SU-DHL-6 (cell line): ENCODE results near the gene EIF2B5.

Experiments used
- H2AFZ ChIP-seq: fragments of 200-600 bp; sonication (generic); 2 replicates; pipeline ENCODE4 v1.6.1; 2014; ENCODE audit warnings: low read depth, mild to moderate bottlenecking, moderate library complexity, mixed read lengths, antibody characterized with exemption, low read length; ENCODE audit not compliant: severe bottlenecking
- H3F3A ChIP-seq: fragments of 200-600 bp; shearing (Covaris generic); 2 replicates; pipeline ENCODE4 v1.6.0; 2016; ENCODE audit warnings: antibody characterized with exemption, mild to moderate bottlenecking; ENCODE audit not compliant: insufficient read depth
- H3K27ac ChIP-seq: fragments of 200-600 bp; sonication (generic); 2 replicates; pipeline ENCODE4 v1.5.1; 2016; ENCODE audit warnings: low read depth, mild to moderate bottlenecking, low read length, moderate library complexity, mixed read lengths
- H3K27me3 ChIP-seq: fragments of 200-600 bp; sonication (generic), shearing (Covaris generic); 2 replicates; pipeline ENCODE4 v1.6.0; 2014; ENCODE audit warnings: mild to moderate bottlenecking, low read length
- H3K36me3 ChIP-seq: fragments of 200-600 bp; sonication (generic); 2 replicates; pipeline ENCODE4 v1.6.1; 2014; ENCODE audit warnings: mild to moderate bottlenecking, low read length, mixed read lengths
- H3K4me2 ChIP-seq: fragments of 300-600, 200-600 bp; shearing (Covaris generic), sonication (generic); 2 replicates; pipeline ENCODE4 v1.6.0; 2014; ENCODE audit warnings: low read length, low read depth, mild to moderate bottlenecking; ENCODE audit not compliant: poor library complexity, severe bottlenecking
- H3K4me3 ChIP-seq: fragments of 200-600 bp; sonication (generic); 2 replicates; pipeline ENCODE4 v1.5.1; 2014; ENCODE audit warnings: antibody characterized with exemption, low read length, mild to moderate bottlenecking, mixed read lengths; ENCODE audit not compliant: insufficient read depth, poor library complexity, severe bottlenecking
- H3K79me2 ChIP-seq: fragments of 200-600 bp; sonication (generic); 2 replicates; pipeline ENCODE4 v1.6.1; 2014; ENCODE audit warnings: mild to moderate bottlenecking, low read length, moderate library complexity; ENCODE audit not compliant: insufficient read depth
- H3K9ac ChIP-seq: fragments of 200-600 bp; sonication (generic); 2 replicates; pipeline ENCODE4 v1.7.0; 2014; ENCODE audit warnings: mild to moderate bottlenecking, low read length
- H3K9me2 ChIP-seq: fragments of 200-600 bp; sonication (generic); replicated peaks from 2 replicates; pipeline ENCODE4 v1.6.1; 2014; ENCODE audit warnings: low read length; ENCODE audit not compliant: insufficient read depth
- H3K9me3 ChIP-seq: fragments of 200-600 bp; sonication (generic); 2 replicates; pipeline ENCODE4 v1.6.1; 2014; ENCODE audit warnings: low read length, mixed read lengths; ENCODE audit not compliant: insufficient read depth
- H4K20me1 ChIP-seq: fragments of 200-600 bp; sonication (generic); 2 replicates; pipeline ENCODE4 v1.6.1; 2014; ENCODE audit warnings: low read depth, mild to moderate bottlenecking, antibody characterized with exemption, low read length, moderate library complexity, mixed read lengths
- CTCF ChIP-seq: fragments of 200-600 bp; sonication (generic); IDR thresholded peaks from one replicate; pipeline ENCODE4 v1.5.1; 2017; ENCODE audit warnings: antibody characterized with exemption, mild to moderate bottlenecking, low read length, moderate library complexity; ENCODE audit not compliant: insufficient read depth, poor library complexity, severe bottlenecking
- EZH2phosphoT487 ChIP-seq: fragments of 200-600 bp; sonication (generic), shearing (Covaris generic); conservative IDR thresholded peaks from 2 replicates; pipeline ENCODE4 v1.6.1; 2018; ENCODE audit warnings: mild to moderate bottlenecking, antibody characterized with exemption, low read length, moderate library complexity, mixed read lengths

The EIF2B5 gene

GRCh38 chr3:184184546-184185230, 49.5 kb downstream of the EIF2B5 start:
- H3K27ac ChIP-seq: no peak overlapping the region
- TF ChIP-seq EZH2phosphoT487 (no peak), CTCF (no peak)
- peak overlapping the region; percentile 61 for H3K4me3 ChIP-seq

GRCh38 chr3:184185461-184186183, 50.5 kb downstream of the EIF2B5 start:
- Histone ChIP-seq H3K9me3 (no peaks in the 10 kb centered on the region), H2AFZ (peak overlapping the region; percentile 56), H3K9me2 (no peaks in the 10 kb centered on the region), H3K79me2 (peaks cover 29% of the 10 kb centered on the region), H3K9ac (peak overlapping the region; percentile 73), H3K4me2 (peak overlapping the region; percentile 75), H3F3A (0 out of 2 replicates have a peak, but pooled peaks cover 3% of the 10 kb centered on the region), H3K36me3 (no peaks in the 10 kb centered on the region), H3K27me3 (no peaks in the 10 kb centered on the region), H4K20me1 (no peaks in the 10 kb centered on the region), H3K4me3 (peak overlapping the region; percentile 76), H3K27ac (peak overlapping the region; percentile 58)
- TF ChIP-seq CTCF (no peak), EZH2phosphoT487 (no peak)

More at GRCh38 chr3:184184546-184185230, 49.5 kb downstream of the EIF2B5 start:
- 0 out of 2 replicates have a peak, but pooled peaks cover 3% of the 10 kb centered on the region for H3F3A ChIP-seq
- no peaks in the 10 kb centered on the region for H3K9me2 ChIP-seq
- no peak overlapping the region for H2AFZ ChIP-seq
- peaks cover 29% of the 10 kb centered on the region for H3K79me2 ChIP-seq
- no peaks in the 10 kb centered on the region for H4K20me1 ChIP-seq
- H3K27me3 ChIP-seq: no peaks in the 10 kb centered on the region
- H3K36me3 ChIP-seq: no peaks in the 10 kb centered on the region
- H3K9ac ChIP-seq: peak overlapping the region; percentile 73
- H3K4me2 ChIP-seq: peak overlapping the region; percentile 75
- H3K9me3 ChIP-seq: no peaks in the 10 kb centered on the region

- Histone ChIP-seq H4K20me1 (no peaks in the 10 kb centered on the region), H3K27me3 (no peaks in the 10 kb centered on the region), H3F3A (0 out of 2 replicates have a peak, but pooled peaks cover 3% of the 10 kb centered on the region), H3K4me3 (peak within 1 kb of the TSS; percentile 76), H3K27ac (peak within 1 kb of the TSS; percentile 58), H3K36me3 (peaks cover 4% of the 10 kb centered on the region; the same call in 1 of the 2 replicates), H3K79me2 (peaks cover 29% of the 10 kb centered on the region), H3K9me3 (no peaks in the 10 kb centered on the region), H3K4me2 (peak within 1 kb of the TSS; percentile 75), H3K9me2 (no peaks in the 10 kb centered on the region), H3K9ac (peak within 1 kb of the TSS; percentile 73), H2AFZ (peak within 1 kb of the TSS; percentile 56)
- no peak for TF ChIP-seq EZH2phosphoT487
- no peak for TF ChIP-seq CTCF
Measured at GRCh38 chr3:184186184-184186901, 51.2 kb downstream of the EIF2B5 start, which contains the start of gene ABCF3. Gene ABCF3, plus strand, starts transcription at chr3:184186199. Its CDS starts 9 bp downstream, at chr3:184186208.
